Upper lobe of left lung (tissue), 4 donors: ENCODE data around the gene ADGRG3.

ENCODE experiments used
- EP300 ChIP-seq, 4 donors: sonication (generic); formaldehyde crosslinking; IDR thresholded peaks; one replicate each; pipeline ENCODE4 v1.5.1; 2017; ENCODE audit warnings: antibody characterized with exemption in 4 of 4, control low read depth in 2 of 4
- POLR2A ChIP-seq, 4 donors: fragments of 450-650 bp; IDR thresholded peaks; one replicate each; pipeline ENCODE4 v1.5.1; 2016 to 2017; ENCODE audit warnings: antibody characterized with exemption in 4 of 4, mild to moderate bottlenecking in 2 of 4
- POLR2AphosphoS5 ChIP-seq, 2 donors: sonication (generic); formaldehyde crosslinking; IDR thresholded peaks; one replicate each; pipeline ENCODE4 v1.5.1; 2017; ENCODE audit warnings: antibody characterized with exemption in 2 of 2
- TF ChIP-seq, protein P1 (sequence below), 6 experiments: fragments of 450-650 bp in 4 of 6; fragments of 200-600 bp in 2 of 6; sonication (generic) in 2 of 6; IDR thresholded peaks; one replicate each; pipeline ENCODE4 v1.5.1; 2016 to 2019; ENCODE audit warnings: antibody characterized with exemption in 6 of 6

DNA sequence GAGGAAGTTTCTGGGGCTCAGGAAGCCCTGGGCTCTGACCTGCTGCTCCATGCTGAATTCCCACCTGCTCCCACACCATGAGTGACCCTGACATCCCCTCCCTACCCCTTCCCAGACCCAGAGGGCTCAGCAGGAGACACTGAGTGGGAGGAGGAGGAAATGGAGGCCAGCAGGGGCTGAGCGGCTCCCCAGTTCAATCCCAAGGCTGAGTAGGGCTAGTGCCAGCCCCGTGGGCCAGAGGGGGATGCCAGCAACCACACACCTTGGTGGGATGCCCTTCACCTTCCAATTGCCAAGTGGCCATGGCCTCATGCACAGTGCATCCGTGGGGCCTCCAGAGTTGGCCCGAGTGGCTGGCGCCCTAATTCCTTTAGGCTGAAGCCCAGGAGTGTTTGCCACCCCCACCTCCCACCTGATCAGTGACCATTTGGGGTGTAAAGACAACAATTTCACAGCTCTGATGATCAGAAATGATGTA lies 1.0 kb upstream of the ADGRG3 start:
- TF ChIP-seq POLR2A (IDR thresholded peaks at IDR 0.05) = no peak
- TF ChIP-seq POLR2AphosphoS5 (IDR thresholded peaks at IDR 0.05) = no peak
- TF ChIP-seq, protein P1, sequence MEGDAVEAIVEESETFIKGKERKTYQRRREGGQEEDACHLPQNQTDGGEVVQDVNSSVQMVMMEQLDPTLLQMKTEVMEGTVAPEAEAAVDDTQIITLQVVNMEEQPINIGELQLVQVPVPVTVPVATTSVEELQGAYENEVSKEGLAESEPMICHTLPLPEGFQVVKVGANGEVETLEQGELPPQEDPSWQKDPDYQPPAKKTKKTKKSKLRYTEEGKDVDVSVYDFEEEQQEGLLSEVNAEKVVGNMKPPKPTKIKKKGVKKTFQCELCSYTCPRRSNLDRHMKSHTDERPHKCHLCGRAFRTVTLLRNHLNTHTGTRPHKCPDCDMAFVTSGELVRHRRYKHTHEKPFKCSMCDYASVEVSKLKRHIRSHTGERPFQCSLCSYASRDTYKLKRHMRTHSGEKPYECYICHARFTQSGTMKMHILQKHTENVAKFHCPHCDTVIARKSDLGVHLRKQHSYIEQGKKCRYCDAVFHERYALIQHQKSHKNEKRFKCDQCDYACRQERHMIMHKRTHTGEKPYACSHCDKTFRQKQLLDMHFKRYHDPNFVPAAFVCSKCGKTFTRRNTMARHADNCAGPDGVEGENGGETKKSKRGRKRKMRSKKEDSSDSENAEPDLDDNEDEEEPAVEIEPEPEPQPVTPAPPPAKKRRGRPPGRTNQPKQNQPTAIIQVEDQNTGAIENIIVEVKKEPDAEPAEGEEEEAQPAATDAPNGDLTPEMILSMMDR (IDR thresholded peaks at IDR 0.05) = no peak
- no peak for TF ChIP-seq EP300 (IDR thresholded peaks at IDR 0.05)
